LNCAP (cell line): Measurements from ENCODE around the gene CDKL5.

Experiments
- TF ChIP-seq, protein P1 (sequence below): fragments of 450-650 bp; IDR thresholded peaks from 2 replicates; pipeline ENCODE4 v1.5.1; 2017; ENCODE audit warnings: mild to moderate bottlenecking

The CDKL5 gene

DNA sequence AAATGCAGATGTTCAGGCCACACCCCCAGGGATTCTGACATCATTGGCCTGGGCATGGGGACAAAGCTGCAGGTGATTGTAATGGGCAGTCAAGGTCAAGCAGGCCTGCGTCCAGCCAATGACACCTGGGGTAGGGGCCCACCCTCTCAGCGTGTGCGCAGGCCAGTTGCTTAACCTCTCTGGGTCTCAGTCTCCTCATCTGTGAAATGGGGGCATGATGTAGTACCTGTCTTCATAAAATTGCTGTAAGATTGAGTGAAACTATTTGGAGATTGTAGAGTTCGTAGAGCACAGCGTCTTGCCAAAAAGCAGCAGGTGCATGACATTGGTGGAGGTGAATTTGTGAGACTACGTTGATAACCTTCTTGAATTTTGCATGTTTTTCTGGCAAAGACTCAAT is 225.3 kb downstream of the CDKL5 start:
- TF ChIP-seq, protein P1, sequence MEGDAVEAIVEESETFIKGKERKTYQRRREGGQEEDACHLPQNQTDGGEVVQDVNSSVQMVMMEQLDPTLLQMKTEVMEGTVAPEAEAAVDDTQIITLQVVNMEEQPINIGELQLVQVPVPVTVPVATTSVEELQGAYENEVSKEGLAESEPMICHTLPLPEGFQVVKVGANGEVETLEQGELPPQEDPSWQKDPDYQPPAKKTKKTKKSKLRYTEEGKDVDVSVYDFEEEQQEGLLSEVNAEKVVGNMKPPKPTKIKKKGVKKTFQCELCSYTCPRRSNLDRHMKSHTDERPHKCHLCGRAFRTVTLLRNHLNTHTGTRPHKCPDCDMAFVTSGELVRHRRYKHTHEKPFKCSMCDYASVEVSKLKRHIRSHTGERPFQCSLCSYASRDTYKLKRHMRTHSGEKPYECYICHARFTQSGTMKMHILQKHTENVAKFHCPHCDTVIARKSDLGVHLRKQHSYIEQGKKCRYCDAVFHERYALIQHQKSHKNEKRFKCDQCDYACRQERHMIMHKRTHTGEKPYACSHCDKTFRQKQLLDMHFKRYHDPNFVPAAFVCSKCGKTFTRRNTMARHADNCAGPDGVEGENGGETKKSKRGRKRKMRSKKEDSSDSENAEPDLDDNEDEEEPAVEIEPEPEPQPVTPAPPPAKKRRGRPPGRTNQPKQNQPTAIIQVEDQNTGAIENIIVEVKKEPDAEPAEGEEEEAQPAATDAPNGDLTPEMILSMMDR = no peak

DNA sequence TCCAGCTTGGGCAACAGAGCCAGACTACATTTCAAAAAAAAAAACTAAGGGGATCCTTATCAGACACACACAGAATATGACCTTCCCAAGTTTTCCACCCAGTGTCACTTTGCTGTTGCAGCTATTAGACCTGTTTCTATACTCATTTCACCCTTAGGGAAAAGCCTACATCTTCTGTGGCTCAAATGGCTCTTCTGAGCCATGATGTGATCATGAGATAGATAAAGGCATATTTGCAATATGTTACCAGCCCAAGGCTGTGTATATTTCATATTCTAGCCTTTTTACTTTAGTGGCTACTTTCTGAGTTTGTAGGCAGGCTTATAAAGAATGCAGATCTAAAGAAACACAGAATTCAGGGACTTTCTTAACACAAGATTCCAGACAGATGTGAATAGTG is 227.2 kb downstream of the CDKL5 start:
- TF ChIP-seq, protein P1 = no peak

DNA sequence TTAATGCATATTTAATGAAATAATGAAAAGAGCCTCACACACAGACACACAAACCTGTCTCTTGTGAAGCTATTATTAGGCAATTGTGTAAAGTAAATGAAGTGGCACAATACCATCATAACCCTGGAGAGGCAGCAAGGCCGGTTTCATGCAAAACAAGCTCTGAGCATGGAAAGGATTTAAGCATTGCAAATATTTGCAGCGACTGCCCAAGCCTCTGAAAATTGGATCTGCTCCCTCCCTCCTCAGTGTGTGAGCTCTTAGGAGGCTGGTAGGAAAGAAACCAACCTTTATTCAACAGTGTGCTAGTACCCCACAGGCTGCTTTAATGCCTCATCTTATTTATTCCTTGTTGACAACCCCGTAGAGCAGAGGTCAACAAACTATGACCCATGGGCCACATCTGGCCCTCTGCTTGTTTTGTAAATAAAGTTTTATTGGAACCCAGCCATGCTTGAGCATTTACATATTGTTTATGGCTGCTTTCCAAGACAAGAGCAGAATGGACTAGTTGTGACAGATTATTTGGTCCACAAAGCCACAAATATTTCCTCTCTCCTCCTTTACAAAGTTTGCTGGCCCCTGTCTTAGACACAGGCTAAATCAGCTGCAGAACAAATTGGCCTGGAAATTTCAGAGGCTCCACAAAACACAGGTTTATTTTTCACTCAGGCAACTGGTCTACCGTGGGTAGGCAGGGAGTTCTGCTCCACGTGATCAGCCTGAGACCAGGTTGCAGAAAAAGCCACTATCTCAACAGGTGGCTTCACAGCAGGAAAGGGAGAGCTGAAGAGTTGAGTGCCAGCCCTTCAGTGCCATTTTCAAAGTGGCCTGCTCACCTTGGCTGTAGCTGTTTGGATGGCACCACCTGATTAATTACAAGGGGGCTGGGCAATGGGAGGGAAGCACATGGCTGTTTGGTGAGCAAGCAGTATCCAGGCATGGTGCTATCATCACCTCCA is 229.7 kb downstream of the CDKL5 start:
- TF ChIP-seq, protein P1 = no peak

DNA sequence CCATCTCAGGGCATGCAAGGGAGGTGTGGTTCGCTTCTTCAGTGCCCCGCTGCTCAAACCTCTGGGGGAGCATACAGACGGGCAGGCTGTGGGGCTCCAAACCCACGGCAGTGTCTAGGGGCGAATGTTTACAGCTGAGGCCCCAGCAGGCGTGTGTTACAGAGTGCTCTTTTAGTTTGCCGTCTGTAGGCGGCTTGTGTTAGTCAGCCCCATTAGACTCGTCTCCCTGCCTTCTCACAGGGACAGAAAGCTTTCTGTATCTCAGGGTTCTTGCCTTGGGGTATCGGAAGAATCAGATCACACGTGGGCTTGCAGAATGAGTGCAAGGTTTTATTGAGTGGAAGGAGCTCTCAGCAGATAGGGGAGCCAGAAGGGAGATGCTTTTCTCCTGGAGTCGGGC is 235.9 kb downstream of the CDKL5 start:
- TF ChIP-seq, protein P1 = no peak

DNA sequence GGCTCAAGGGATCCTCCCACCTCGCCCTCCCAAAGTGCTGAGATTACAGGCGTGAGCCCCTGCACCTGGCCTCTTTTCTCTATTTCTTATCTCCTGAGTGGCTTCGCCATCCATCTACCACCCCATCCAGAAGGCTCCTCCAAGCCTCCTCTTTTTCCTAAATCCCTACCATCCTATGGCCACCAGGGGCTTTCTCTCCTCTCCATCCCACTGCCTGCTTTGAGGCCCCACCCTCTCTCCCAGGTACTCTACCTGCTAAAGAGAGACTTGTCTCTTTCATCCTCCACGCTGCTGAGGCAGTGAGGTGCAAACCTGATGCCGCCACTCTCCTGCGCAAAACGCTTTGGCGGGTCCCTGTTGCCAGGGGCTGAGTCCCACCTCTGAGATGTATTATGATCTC is 239.5 kb downstream of the CDKL5 start:
- TF ChIP-seq, protein P1 = no peak

DNA sequence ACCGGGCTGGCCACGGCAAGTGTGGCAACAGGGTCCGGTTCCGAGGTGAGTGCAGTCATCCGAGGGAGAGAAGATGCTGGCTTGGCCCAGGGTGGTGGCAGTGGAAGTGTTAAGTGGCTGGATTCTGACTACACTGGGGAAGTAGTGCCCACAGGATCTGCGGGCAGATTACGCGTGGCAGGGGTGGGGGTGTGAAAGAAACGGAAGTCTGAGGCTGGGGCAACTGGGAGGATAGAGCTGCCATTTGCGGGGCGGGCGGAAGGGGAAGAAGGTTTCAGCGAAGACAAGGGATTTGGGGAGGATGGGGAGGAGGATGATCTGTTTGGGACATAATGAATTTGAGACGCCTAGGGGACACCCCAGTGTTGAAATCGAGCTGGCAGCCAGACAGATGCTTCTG is 241.2 kb downstream of the CDKL5 start:
- TF ChIP-seq, protein P1 = no peak

DNA sequence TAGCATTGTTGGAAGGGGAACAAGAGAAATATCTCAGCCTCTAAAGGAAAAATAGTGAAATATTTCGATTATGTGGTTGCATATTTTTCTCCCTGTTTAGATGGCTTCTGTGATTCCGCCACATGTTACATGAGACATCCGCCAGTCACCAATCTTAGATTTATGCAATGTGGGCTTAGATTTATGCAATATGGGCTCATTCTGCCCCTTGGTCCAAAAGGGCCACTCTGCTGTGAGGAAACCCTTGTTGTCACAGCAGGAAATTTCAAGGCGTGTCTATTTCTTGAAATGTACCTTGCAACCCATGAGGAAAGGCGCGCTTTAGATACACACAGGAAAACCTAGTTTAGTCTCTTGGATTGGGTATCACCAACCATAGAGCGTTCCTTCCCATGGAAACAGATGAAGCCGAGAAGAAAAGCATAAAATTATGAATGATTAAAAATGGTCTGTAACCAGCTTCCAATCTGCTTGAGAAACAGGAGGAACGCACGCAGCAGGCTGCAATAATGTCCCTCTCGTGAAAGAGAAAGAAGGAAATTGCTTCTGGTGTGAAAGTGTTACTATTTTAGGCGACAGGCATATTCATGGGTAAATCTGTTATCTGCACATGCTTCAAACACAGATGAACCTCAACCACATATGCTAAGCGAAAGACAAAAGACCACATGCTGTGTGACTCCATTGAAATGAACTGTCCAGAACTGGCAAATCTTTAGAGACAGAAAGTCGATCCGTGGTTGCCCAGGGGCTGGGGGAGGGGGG is 242.8 kb downstream of the CDKL5 start:
- TF ChIP-seq, protein P1 = no peak
